ENCODE results near the gene TMEM50B.
"Not testable (repeated sequence)": the region's sequence is repeated elsewhere in the genome, so short reads cannot be mapped to it uniquely, and the experiment has no call there.

Gene TMEM50B

GRCh38 chr21:33451634-33452071 is 28.1 kb downstream of the TMEM50B start:
- DNase-seq (ENCODE audit: extremely low spot score), result no peak
- TF ChIP-seq CTCF (IDR thresholded peaks at IDR 0.05; ENCODE audit: control extremely low read depth, extremely low read depth, low read depth, missing control alignments), result no peak
- ChIA-PET POLR2A (no interaction called here), CTCF (interaction anchor here (0.9 to 1.5 kb wide), 7 partner anchors 10 to 254 kb away, joined by 3 to 5 read pairs (median 3); partner anchors contain the start of gene IFNAR2)

- CTCF ChIA-PET, result interaction anchor here (0.7 to 2.5 kb wide), 5 partner anchors 12 to 253 kb away, joined by 4 to 10 read pairs (median 8); no protein-coding TSS in a partner anchor
These were observed 30.2 kb downstream of the TMEM50B start for GRCh38 chr21:33449616-33450015.

GRCh38 chr21:33446620-33447019 is 33.2 kb downstream of the TMEM50B start:
- DNase-seq (ENCODE audit: extremely low spot score), result not testable (repeated sequence)
- ChIA-PET POLR2A (interaction anchor here (0.7 kb wide), 2 partner anchors 8 to 178 kb away, joined by 5 to 6 read pairs; no protein-coding TSS in a partner anchor), CTCF (interaction anchor here (0.6 to 4.8 kb wide), 14 partner anchors 9 to 507 kb away, joined by 3 to 74 read pairs (median 10); no protein-coding TSS in a partner anchor)

More at GRCh38 chr21:33449616-33450015, 30.2 kb downstream of the TMEM50B start:
- POLR2A ChIA-PET, result no interaction called here
- no peak for DNase-seq (ENCODE audit: extremely low spot score)
- TF ChIP-seq CTCF (IDR thresholded peaks at IDR 0.05; ENCODE audit: control extremely low read depth, extremely low read depth, low read depth, missing control alignments), result no peak

- no peak for DNase-seq (ENCODE audit: extremely low spot score)
- POLR2A ChIA-PET, result interaction anchor here (0.7 to 1.2 kb wide), 4 partner anchors 11 to 120 kb away, joined by 3 to 7 read pairs (median 5); partner anchors contain the start of gene IFNAR1
These were observed 35.3 kb downstream of the TMEM50B start for GRCh38 chr21:33444499-33444898.

GRCh38 chr21:33443194-33443593 is 36.6 kb downstream of the TMEM50B start:
- no peak for DNase-seq (ENCODE audit: extremely low spot score)
- ChIA-PET CTCF (interaction anchor here (1.1 to 4.7 kb wide), 3 partner anchors 9 to 246 kb away, joined by 3 to 74 read pairs (median 39); no protein-coding TSS in a partner anchor), POLR2A (no interaction called here)
- TF ChIP-seq CTCF (IDR thresholded peaks at IDR 0.05; ENCODE audit: control extremely low read depth, extremely low read depth, low read depth, missing control alignments), result no peak

More at GRCh38 chr21:33444499-33444898, 35.3 kb downstream of the TMEM50B start:
- CTCF ChIA-PET, result interaction anchor here (0.7 to 4.8 kb wide), 52 partner anchors 10 to 611 kb away, joined by 3 to 74 read pairs (median 5); partner anchors contain the start of genes DNAJC28, IFNAR1, IFNGR2 and TMEM50B
- no peak for TF ChIP-seq CTCF (IDR thresholded peaks at IDR 0.05; ENCODE audit: control extremely low read depth, extremely low read depth, low read depth, missing control alignments)

GRCh38 chr21:33441489-33442477 is 38.0 kb downstream of the TMEM50B start:
- TF ChIP-seq CTCF (IDR thresholded peaks at IDR 0.05; ENCODE audit: control extremely low read depth, extremely low read depth, low read depth, missing control alignments), result no peak
- POLR2A ChIA-PET, result interaction anchor here (0.5 to 1.2 kb wide), 4 partner anchors 29 to 670 kb away, joined by 3 to 5 read pairs (median 4); partner anchors contain the start of gene PAXBP1
- DNase-seq (ENCODE audit: extremely low spot score), result peak; percentile 73
- CTCF ChIA-PET, result interaction anchor here (0.8 to 3.4 kb wide), 7 partner anchors 38 to 245 kb away, joined by 3 to 25 read pairs (median 4); no protein-coding TSS in a partner anchor

Data from GM10248 (cell line).